ENCODE data around the gene KLHL29. TPM values are rescaled to one million over a fixed set of nuclear protein-coding genes. Genes with fewer than 3 reads are reported as not detected.

The KLHL29 gene
- total RNA-seq, 2 donors from 2014 or later: 2.0 to 4.2 TPM

DNA sequence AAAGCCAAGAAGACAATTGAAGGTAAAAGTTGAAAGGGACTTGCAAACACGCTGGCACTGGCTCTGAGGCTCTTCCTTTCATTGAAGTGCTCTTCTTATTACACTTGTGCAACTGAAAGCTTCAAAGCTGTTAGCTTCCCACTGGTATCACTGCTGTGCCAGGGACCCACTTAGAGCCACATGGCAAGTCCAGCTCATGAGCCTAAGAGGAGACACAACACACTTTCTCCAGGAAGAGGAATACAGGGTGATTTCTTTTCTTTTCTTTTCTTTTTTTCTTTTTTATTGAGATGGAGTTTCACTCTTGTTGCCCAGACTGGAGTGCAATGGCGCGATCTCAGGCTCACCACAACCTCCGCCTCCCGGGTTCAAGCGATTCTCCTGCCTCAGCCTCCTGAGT is 323.8 kb downstream of the KLHL29 start:
- H3K4me3 ChIP-seq: no peak overlapping the region
- no peaks in the 10 kb centered on the region for H3K27me3 ChIP-seq
- no peak overlapping the region for H3K27ac ChIP-seq
- H3K9me3 ChIP-seq: no peaks in the 10 kb centered on the region
- DNase-seq (ENCODE audit: low spot score): no peak
- H3K4me1 ChIP-seq: no peaks in the 10 kb centered on the region
- no peak for TF ChIP-seq CTCF (IDR thresholded peaks at IDR 0.05)
- H3K36me3 ChIP-seq: peaks cover 6% of the 10 kb centered on the region

GRCh38 chr2:23709311-23709710 is 324.3 kb downstream of the KLHL29 start:
- Histone ChIP-seq H3K36me3 (peaks cover 2% of the 10 kb centered on the region), H3K27me3 (no peaks in the 10 kb centered on the region), H3K4me3 (no peak overlapping the region), H3K27ac (no peak overlapping the region), H3K4me1 (no peaks in the 10 kb centered on the region), H3K9me3 (no peaks in the 10 kb centered on the region)
- TF ChIP-seq CTCF (IDR thresholded peaks at IDR 0.05): no peak
- DNase-seq (ENCODE audit: low spot score): no peak

DNA sequence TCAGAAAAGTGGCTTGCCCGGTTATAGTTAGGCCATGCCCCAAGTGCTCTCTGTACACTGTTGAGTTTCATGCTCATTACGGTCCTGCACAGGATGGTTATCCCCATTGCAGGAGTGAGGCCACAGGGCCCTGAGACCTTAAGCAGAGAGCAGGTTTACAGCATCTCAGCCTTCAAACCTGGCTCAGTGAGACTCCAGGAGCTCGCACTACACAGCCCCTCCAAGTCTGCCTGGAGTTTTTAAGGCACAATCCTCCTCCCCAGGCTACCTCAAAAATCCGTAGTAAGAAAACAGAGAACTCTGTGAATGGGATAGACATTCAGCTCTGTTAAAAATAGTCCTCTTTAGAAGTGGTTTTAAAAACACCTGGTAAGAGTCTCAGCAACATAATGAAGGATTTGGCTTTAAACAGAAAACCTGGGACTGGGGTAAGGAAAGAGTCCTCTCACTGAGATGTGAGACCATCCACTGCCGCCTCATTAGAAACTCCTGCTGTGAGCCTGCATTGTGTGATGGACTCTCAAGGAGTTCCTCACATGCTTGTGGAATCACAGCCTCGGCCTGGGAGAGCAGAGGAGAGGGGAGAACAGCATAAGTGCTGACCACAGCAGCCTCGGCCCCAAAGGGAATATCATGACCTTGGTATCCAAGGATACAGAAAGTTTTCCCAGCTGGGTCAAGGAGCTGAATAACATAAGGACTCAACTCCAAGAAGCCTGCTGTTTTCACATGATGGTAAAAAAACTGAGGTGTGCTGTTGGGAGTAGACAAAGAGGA is 327.2 kb downstream of the KLHL29 start:
- no peaks in the 10 kb centered on the region for H3K9me3 ChIP-seq
- H3K4me1 ChIP-seq: no peaks in the 10 kb centered on the region
- no peaks in the 10 kb centered on the region for H3K36me3 ChIP-seq
- no peak for DNase-seq (ENCODE audit: low spot score)
- no peak for TF ChIP-seq CTCF (IDR thresholded peaks at IDR 0.05)
- no peak overlapping the region for H3K27ac ChIP-seq
- no peak overlapping the region for H3K4me3 ChIP-seq
- H3K27me3 ChIP-seq: no peaks in the 10 kb centered on the region

- Histone ChIP-seq H3K36me3 (no peaks in the 10 kb centered on the region), H3K27me3 (no peaks in the 10 kb centered on the region), H3K27ac (no peak overlapping the region), H3K9me3 (no peaks in the 10 kb centered on the region), H3K4me3 (no peak overlapping the region), H3K4me1 (no peaks in the 10 kb centered on the region)
- no peak for DNase-seq (ENCODE audit: low spot score)
- no peak for TF ChIP-seq CTCF (IDR thresholded peaks at IDR 0.05)
Observed at GRCh38 chr2:23712756-23713151, 327.8 kb downstream of the KLHL29 start.

- TF ChIP-seq CTCF (IDR thresholded peaks at IDR 0.05): no peak
- DNase-seq (ENCODE audit: low spot score): no peak
Observed at GRCh38 chr2:23713351-23713750, 328.4 kb downstream of the KLHL29 start.

More at GRCh38 chr2:23713351-23713750, 328.4 kb downstream of the KLHL29 start:
- H3K27ac ChIP-seq: no peak overlapping the region
- H3K4me3 ChIP-seq: no peak overlapping the region
- H3K9me3 ChIP-seq: no peaks in the 10 kb centered on the region
- H3K36me3 ChIP-seq: no peaks in the 10 kb centered on the region
- H3K27me3 ChIP-seq: no peaks in the 10 kb centered on the region
- no peaks in the 10 kb centered on the region for H3K4me1 ChIP-seq
